Subcutaneous preadipocyte (primary cell): ENCODE measurements around the gene CD109. TPM values are rescaled to one million over a fixed set of nuclear protein-coding genes. Genes with fewer than 3 reads are reported as not detected.

Source experiments
- total RNA-seq: library from RNA; depleted of rRNA; stranded (reverse); fragments of >200 nt; gene quantifications from 2 replicates; pipeline ENCODE4 v1.2.3, GENCODE V29; 2012

Gene CD109
- total RNA-seq, result 79.4 and 100 TPM in 2 replicates

DNA sequence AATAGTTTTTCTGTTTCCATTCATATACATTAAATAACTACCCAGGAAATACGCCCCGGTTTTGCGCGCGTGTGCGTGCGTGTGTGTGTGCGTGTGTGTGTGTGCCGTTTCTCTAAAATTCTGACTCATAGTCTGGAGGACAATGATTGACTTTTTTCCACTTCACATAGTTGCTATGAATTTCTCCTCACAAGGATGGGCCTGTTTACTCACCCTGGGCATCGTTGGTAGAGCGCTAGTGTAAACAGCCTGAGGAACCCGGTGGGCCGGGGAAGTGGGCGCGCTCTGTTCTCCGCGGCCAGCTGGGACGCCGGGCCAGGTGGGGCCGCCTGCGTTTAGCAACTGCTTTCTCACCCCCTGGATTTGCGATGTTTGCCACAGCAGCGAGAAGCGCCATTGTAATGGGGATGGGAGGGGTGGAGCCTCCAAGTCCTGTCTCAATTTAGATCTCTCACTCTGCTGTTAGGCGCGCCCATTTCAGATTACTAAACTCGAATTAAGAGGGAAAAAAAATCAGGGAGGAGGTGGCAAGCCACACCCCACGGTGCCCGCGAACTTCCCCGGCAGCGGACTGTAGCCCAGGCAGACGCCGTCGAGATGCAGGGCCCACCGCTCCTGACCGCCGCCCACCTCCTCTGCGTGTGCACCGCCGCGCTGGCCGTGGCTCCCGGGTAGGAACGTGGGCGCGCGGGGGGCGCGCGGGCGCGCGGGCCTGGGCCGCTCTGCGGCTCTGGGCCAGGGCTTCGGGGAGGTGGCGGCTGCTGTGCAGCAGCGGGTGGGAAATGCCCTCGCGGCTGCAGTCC is at the start of gene CD109:
TSS of gene CD109 (plus strand) at position 585 of the 803 bp plus-strand sequence. CDS start at position 598, 13 bp downstream.

GRCh38 chr6:73653571-73654424 is 42.2 kb upstream of the CD109 start, which contains the start of gene SLC17A5:
TSS of gene SLC17A5 (minus strand) at chr6:73653992. CDS start at chr6:73653886, 106 bp downstream.

Other genes starting within 250 kb of the CD109 start
- 3.3 and 10.9 TPM in 2 replicates for gene CGAS, start 243.9 kb upstream of the CD109 start, total RNA-seq
- 32.0 and 38.3 TPM in 2 replicates for gene MTO1, start 234.5 kb upstream of the CD109 start, total RNA-seq
- 15,360 and 18,533 TPM in 2 replicates for gene EEF1A1, start 175.2 kb upstream of the CD109 start, total RNA-seq
- 29.0 and 31.9 TPM in 2 replicates for gene SLC17A5, start 42.2 kb upstream of the CD109 start, total RNA-seq